ENCODE data around the gene NRXN3. TPM values are rescaled to one million over a fixed set of nuclear protein-coding genes. Genes with fewer than 3 reads are reported as not detected.

The NRXN3 gene
- total and polyA plus RNA-seq, 2 of the 13 experiments (the other 11 are each of a cell fraction or from before 2014, with no cell fraction given), result 0.03 TPM; not detected in 1

GRCh38 chr14:79325071-79325470 lies 1154.9 kb downstream of the NRXN3 start (continued):
- no peak for TF ChIP-seq PAXIP1 (CRISPR knock-in tag; conservative IDR thresholded peaks at IDR 0.05)

GRCh38 chr14:79325557-79325956 lies 1155.4 kb downstream of the NRXN3 start:
- FAIRE-seq, result no peak
- no peak for TF ChIP-seq ATM (IDR thresholded peaks at IDR 0.05; ENCODE audit: borderline replicate concordance)
- TF ChIP-seq RFX1 (IDR thresholded peaks at IDR 0.05), result no peak
- TF ChIP-seq SAFB2 (CRISPR knock-in tag; IDR thresholded peaks at IDR 0.05; ENCODE audit: borderline replicate concordance, low read depth), result no peak
- TF ChIP-seq ZNF232 (CRISPR knock-in tag; IDR thresholded peaks at IDR 0.05; ENCODE audit: borderline replicate concordance), result no peak
- TF ChIP-seq MED1 (CRISPR knock-in tag; IDR thresholded peaks at IDR 0.05), result no peak
- no peak for TF ChIP-seq RBM22 (optimal IDR thresholded peaks at IDR 0.05; ENCODE audit: low read length)
- TF ChIP-seq MXD1 (CRISPR knock-in tag; IDR thresholded peaks at IDR 0.05), result no peak
- TF ChIP-seq IRF1 (CRISPR knock-in tag; IDR thresholded peaks at IDR 0.05; ENCODE audit: low read depth), result no peak
- TF ChIP-seq THAP8 (CRISPR knock-in tag; IDR thresholded peaks at IDR 0.05; ENCODE audit: borderline replicate concordance), result no peak
- no peak for TF ChIP-seq ZNF451 (CRISPR knock-in tag; IDR thresholded peaks at IDR 0.05)
- TF ChIP-seq TBL1XR1 (IDR thresholded peaks at IDR 0.05; ENCODE audit: borderline replicate concordance, low read length, partially characterized antibody), result no peak
- no peak for TF ChIP-seq LBX2 (CRISPR knock-in tag; IDR thresholded peaks at IDR 0.05; ENCODE audit: borderline replicate concordance)
- no peak for TF ChIP-seq CREBL2 (CRISPR knock-in tag; IDR thresholded peaks at IDR 0.05; ENCODE audit: borderline replicate concordance)
- TF ChIP-seq SNAPC5 (CRISPR knock-in tag; IDR thresholded peaks at IDR 0.05; ENCODE audit: borderline replicate concordance), result no peak
- no peak for TF ChIP-seq CERS6 (CRISPR knock-in tag; IDR thresholded peaks at IDR 0.05)

More at GRCh38 chr14:79325557-79325956, 1155.4 kb downstream of the NRXN3 start:
- Histone ChIP-seq H3K4me1 (ENCODE audit: insufficient read depth, low read length) (no peaks in the 10 kb centered on the region), H3K9me3 (ENCODE audit: low read length) (peaks cover 67% of the 10 kb centered on the region), H3K79me2 (ENCODE audit: insufficient read depth, low read length) (no peaks in the 10 kb centered on the region), H3K27me3 (ENCODE audit: control insufficient read depth in 1 of 2, insufficient read depth in 2 of 2, low read length in 2 of 2) (no peaks in the 10 kb centered on the region), H4K20me1 (ENCODE audit: insufficient read depth, low read length) (no peaks in the 10 kb centered on the region), H3K27ac (ENCODE audit: extremely low read length, insufficient read depth, low read length) (no peak overlapping the region), H3K36me3 (replicated peaks in 1 of 2; ENCODE audit: control insufficient read depth in 1 of 2, insufficient read depth in 2 of 2, low read length in 2 of 2) (no peaks in the 10 kb centered on the region), H3K4me3 (replicated peaks in 1 of 3; ENCODE audit: insufficient read depth in 1 of 3, low read depth in 2 of 3, low read length in 3 of 3) (no peak overlapping the region), H3K4me2 (ENCODE audit: low read depth, low read length) (no peak overlapping the region), H2AFZ (ENCODE audit: low read length) (no peak overlapping the region), H3K9ac (ENCODE audit: insufficient read depth, low read depth, low read length) (no peak overlapping the region)
- CTCF ChIA-PET (ENCODE audit: low intra/inter-chr PET ratio, low total read pairs), result no interaction called here
- in situ Hi-C loops (cut with HindIII; ENCODE audit: extremely low pct_ligation_motif_present, low pct_unique_long_range_greater_than_20kb), result no loop called here
- intact Hi-C loops (cut with micrococcal nuclease; ENCODE audit: unreplicated experiment), result no loop called here
- no TSS peak for BruUV-seq (replicated peaks)
- POLR2A ChIA-PET, result no interaction called here
- ATAC-seq, result no peak
- 57% methylated on average over 3 of the region's 3 CpGs for WGBS (ENCODE audit: low lambda C conversion rate)
- no peak for DNase-seq (ENCODE audit: low spot score)

Measured in HepG2 (cell line).